Rectal smooth muscle tissue (tissue), 1 donor: ENCODE data around the gene IRF9.

Experiments used
- H3K27ac ChIP-seq: one replicate; pipeline ENCODE4 v1.7.0; 2013; ENCODE audit warnings: low read depth, low read length, inconsistent platforms
- H3K27me3 ChIP-seq: one replicate; pipeline ENCODE4 v1.7.0; 2013; ENCODE audit warnings: low read length; ENCODE audit not compliant: control insufficient read depth, insufficient read depth
- H3K36me3 ChIP-seq: one replicate; pipeline ENCODE4 v1.7.0; 2013; ENCODE audit warnings: low read length; ENCODE audit not compliant: control insufficient read depth, insufficient read depth
- H3K4me1 ChIP-seq: one replicate; pipeline ENCODE4 v1.7.0; 2013; ENCODE audit warnings: low read length; ENCODE audit not compliant: control insufficient read depth, insufficient read depth
- H3K4me3 ChIP-seq: one replicate; pipeline ENCODE4 v1.7.0; 2013; ENCODE audit warnings: low read length
- H3K9ac ChIP-seq: one replicate; pipeline ENCODE4 v1.7.0; 2013; ENCODE audit warnings: low read length

IRF9 gene

DNA sequence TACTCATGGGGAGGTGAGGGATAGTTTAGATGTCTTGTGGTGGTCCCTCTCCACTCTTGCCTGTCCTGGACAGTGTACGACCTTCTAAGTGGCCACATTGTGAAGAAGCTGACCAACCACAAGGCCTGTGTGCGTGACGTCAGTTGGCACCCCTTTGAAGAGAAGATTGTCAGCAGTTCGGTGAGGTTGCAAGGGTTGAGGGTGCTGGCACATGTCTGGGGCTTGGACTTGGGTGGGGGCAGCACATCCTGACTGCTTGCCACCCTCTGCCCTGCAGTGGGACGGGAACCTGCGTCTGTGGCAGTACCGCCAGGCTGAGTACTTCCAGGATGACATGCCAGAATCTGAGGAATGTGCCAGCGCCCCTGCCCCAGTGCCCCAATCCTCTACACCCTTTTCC lies 38.2 kb upstream of the IRF9 start:
- Histone ChIP-seq H3K9ac (no peak overlapping the region), H3K4me3 (no peak overlapping the region), H3K36me3 (peaks cover 32% of the 10 kb centered on the region), H3K27ac (no peak overlapping the region), H3K27me3 (no peaks in the 10 kb centered on the region), H3K4me1 (no peaks in the 10 kb centered on the region)

DNA sequence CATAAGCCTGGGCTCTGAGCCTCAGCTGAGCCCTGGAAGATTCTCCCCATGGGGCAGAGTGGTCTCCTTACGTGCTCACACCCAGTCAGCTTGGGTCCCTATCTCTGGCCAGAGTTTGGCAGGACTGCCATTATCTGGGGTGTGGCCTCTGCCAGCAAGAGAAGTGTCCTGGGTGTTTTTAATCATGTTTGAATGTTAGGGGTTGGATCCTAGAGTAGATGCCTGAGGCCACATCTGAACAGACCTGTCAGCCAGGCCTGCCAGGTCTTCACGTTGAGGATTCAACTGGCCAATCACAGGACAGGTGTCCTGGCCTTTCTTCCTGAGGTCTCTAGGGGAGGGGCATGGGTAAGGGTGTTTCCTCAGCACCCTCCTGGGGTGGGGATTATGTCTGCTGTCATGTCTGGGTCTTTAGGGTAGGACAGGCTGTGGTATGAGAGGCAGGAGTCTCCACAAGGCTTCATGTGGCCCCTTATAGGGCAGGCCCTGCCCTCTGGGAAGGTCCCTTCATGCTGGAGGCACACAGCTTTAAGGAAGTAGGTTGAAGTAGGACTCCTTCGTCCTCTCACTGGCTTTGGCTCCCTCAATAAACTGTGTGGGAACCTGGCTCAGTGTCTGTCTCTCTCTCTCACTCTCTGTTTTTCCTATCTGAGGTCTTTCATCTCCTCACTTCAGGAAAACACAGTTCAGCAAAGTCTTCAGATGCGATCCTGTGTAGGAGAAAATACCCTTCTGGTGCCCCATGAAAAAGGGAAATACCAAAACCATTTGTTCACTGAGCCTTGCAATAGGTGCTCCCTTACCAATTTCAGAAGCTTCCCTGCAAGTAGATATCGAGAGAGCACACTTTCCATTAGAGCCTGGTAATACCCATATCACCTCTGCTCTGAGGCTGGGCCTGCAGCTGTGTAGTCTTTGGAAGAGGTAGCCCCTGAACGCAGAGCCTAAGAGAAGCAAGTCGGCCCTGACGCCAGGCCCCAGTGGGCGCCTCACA lies 37.3 kb upstream of the IRF9 start:
- Histone ChIP-seq H3K27ac (no peak overlapping the region), H3K36me3 (peaks cover 24% of the 10 kb centered on the region)

DNA sequence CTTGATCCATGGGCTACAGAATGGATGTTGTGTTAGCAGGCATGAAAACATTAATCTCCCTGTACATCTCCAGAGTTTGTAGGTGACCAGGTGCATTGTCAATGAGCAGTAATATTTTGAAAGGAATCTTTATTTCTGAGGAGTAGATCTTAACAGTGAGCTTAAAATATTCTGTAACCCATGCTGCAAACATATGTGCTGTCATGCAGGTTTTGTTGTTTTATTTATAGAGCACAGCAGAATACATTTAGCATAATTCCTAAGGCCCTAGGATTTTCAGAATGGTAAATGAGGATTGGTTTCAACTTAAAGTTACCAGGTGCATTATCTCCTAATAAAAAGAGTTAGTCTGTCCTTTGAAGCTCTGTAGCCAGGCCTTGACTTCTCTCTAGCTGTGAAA lies 34.1 kb upstream of the IRF9 start:
- H3K27ac ChIP-seq: no peak overlapping the region
- peaks cover 11% of the 10 kb centered on the region for H3K36me3 ChIP-seq
- H3K9ac ChIP-seq: no peak overlapping the region
- H3K4me3 ChIP-seq: no peak overlapping the region
- H3K4me1 ChIP-seq: no peaks in the 10 kb centered on the region
- no peaks in the 10 kb centered on the region for H3K27me3 ChIP-seq

More for the DNA sequence above, 37.3 kb upstream of the IRF9 start:
- Histone ChIP-seq H3K4me3 (no peak overlapping the region), H3K27me3 (no peaks in the 10 kb centered on the region), H3K4me1 (no peaks in the 10 kb centered on the region), H3K9ac (no peak overlapping the region)

DNA sequence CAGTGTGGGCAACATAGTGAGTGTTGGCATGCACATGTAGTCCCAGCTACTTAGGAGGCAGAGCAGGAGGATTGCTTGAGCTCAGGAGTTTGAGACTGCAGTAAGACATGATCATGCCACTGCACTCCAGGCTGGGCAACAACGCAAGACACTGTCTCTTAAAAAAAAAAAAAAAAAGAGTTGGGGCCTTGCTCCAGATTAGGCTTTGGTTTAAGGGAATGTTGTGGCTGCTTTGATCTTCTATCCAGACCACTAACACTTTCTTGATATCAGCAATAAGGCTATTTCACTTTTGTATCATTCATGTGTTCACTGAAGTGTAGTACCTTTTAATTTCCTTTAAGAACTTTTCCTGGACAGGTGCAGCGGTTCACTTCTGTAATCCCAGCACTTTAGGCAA lies 33.4 kb upstream of the IRF9 start:
- Histone ChIP-seq H3K27me3 (no peaks in the 10 kb centered on the region), H3K4me3 (no peak overlapping the region), H3K4me1 (no peaks in the 10 kb centered on the region), H3K9ac (no peak overlapping the region), H3K36me3 (peaks cover 8% of the 10 kb centered on the region), H3K27ac (no peak overlapping the region)

DNA sequence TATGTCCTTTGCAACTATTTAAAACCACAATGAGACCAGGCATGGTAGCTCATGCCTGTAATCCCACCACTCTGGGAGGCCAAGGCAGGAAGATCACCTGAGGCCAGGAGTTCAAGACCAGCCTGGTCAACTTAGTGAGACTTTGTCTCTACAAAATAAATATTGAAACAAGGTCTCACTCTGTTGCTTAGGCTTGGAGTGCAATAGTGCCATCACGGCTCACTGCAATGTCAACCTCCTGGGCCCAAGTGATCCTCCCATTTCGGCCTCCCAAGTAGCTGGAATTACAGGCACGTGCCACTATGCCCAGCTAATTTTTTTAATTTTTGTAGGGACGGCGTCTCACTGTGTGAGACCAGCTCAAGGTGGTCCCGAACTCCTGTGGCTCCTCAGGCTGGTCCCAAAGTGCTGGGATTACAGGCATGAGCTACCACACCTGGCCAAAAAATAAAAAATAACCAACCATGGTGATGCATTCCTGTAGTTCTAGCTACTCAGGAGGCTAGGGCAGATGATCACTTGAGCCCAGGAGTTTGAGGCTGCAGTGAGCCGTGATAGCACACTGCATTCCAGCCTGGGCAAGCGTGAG lies 31.6 kb upstream of the IRF9 start:
- H3K27ac ChIP-seq: no peak overlapping the region
- H3K4me3 ChIP-seq: no peak overlapping the region
- H3K27me3 ChIP-seq: no peaks in the 10 kb centered on the region
- peaks cover 2% of the 10 kb centered on the region for H3K36me3 ChIP-seq
- no peak overlapping the region for H3K9ac ChIP-seq
- no peaks in the 10 kb centered on the region for H3K4me1 ChIP-seq

DNA sequence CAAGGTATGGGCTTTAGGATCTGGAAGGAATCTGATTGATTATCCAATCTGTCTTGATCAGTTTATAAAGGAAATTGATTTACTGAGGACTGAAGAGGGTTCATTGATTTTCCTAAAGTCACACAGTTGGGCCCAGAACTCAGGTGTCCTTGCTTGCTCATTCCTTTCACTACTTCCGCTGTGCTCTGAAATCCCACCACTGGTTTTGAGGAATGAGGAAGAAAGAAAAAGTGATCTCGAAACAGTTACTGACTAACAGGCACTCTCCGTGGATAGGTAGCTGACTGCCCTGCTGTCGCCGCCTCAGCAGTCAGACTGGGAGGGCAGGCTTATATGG lies 30.7 kb upstream of the IRF9 start, which contains the start of gene FITM1:
Gene FITM1, plus strand, starts transcription at position 280 of the 337 bp plus-strand sequence. CDS start 905 bp downstream, outside the sequence.
- H3K9ac ChIP-seq: no peak within 1 kb of the TSS
- H3K27ac ChIP-seq: no peak within 1 kb of the TSS
- no peaks in the 10 kb centered on the region for H3K27me3 ChIP-seq
- no peak within 1 kb of the TSS for H3K4me3 ChIP-seq
- H3K4me1 ChIP-seq: peaks cover under 1% of the 10 kb centered on the region
- peaks cover 2% of the 10 kb centered on the region for H3K36me3 ChIP-seq

DNA sequence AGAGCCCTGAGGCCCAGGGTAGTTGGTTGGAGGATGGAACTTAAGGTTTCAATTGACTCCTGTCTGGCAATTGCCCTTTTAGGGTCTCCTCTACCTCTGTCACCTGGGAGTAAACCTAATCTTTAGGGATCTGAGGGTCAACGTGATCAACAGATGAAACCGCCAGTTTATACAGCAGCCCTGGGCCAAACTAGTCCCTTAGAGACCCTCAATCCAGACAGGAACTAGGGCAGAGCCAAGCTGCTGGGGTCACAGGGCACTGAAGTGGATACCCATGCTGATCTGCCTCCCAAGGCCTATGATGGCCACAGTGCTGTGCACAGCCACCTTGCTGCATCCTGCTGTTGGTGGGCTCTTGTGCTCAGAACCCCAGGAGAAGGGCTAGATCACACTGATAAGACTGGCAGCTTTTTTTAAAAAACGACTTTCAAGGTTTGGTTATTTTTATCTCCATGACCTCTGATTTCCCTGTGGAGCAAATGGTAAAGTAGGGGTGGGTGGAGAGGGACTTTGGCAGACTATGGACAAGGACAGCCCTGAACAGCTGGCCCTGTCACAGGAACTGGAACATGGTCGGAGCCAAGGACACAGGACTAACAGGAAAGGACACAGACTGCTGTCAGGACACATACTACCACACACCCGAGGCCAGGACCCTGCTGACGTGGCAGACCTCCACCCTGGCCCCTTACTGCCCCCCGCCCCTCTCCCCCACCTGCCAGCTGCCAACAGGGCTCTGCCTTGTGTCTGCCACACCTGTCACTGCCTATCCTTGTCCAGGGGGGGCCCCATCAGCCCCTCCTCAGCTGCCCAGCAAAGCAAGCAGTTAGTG lies 30.1 kb upstream of the IRF9 start:
- no peak overlapping the region for H3K27ac ChIP-seq
- no peaks in the 10 kb centered on the region for H3K27me3 ChIP-seq
- H3K4me3 ChIP-seq: no peak overlapping the region
- H3K36me3 ChIP-seq: peaks cover 2% of the 10 kb centered on the region
- H3K4me1 ChIP-seq: peaks cover 3% of the 10 kb centered on the region
- H3K9ac ChIP-seq: no peak overlapping the region

DNA sequence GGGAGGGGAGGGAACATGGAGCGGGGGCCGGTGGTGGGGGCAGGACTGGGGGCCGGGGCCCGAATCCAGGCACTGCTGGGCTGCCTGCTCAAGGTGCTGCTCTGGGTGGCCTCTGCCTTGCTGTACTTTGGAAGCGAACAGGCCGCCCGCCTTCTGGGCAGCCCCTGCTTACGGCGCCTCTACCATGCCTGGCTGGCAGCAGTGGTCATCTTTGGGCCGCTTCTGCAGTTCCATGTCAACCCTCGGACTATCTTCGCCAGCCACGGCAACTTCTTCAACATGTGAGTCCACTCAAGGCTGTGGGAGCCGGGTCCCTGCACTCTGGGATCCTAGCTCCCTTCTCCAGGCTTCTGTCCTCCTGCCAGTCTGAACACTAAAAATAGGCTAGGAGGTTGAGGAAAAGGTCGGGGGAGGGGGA lies 29.5 kb upstream of the IRF9 start:
- Histone ChIP-seq H3K27ac (no peak overlapping the region), H3K4me1 (peaks cover 4% of the 10 kb centered on the region), H3K9ac (no peak overlapping the region), H3K27me3 (no peaks in the 10 kb centered on the region), H3K4me3 (no peak overlapping the region), H3K36me3 (peaks cover 2% of the 10 kb centered on the region)

DNA sequence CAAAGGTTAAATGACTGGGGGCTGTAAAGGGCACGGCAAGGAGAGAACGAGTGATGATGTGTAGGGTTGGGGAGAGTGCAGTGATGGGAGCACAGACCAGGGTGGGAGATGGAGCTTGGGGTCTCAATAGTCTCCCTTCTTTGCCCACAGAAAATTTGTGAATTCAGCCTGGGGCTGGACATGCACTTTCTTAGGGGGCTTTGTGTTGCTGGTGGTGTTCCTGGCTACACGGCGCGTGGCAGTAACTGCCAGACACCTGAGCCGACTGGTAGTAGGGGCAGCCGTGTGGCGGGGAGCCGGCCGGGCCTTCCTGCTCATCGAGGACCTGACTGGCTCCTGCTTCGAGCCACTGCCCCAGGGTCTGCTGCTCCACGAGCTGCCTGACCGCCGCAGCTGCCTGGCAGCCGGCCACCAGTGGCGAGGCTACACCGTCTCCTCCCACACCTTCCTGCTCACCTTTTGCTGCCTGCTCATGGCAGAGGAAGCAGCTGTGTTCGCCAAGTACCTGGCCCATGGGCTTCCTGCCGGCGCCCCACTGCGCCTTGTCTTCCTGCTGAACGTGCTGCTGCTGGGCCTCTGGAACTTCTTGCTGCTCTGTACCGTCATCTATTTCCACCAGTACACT lies 28.9 kb upstream of the IRF9 start:
- H3K4me3 ChIP-seq: no peak overlapping the region
- H3K9ac ChIP-seq: no peak overlapping the region

DNA sequence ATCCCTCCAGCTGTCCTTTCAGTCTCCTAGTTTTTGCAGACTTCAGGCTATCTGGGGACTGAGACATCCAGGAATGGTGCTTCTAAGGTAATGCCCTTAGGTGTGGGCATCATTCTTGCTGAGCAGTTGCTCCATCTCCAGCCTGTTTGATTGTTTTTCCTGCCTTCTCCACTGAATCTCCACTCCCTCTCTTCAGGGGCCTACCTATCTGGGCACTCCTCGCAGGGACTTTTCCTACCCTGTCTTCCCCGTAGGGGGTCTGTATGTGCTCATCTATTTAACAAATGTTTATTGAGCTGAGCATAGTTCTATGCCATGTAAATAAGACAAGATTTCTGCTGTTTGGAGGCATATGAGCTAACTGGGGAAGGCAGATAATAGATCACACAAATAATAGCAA lies 28.1 kb upstream of the IRF9 start:
- H3K4me1 ChIP-seq: peaks cover 10% of the 10 kb centered on the region
- no peak overlapping the region for H3K4me3 ChIP-seq
- peaks cover 8% of the 10 kb centered on the region for H3K36me3 ChIP-seq
- H3K27me3 ChIP-seq: no peaks in the 10 kb centered on the region
- H3K27ac ChIP-seq: no peak overlapping the region
- no peak overlapping the region for H3K9ac ChIP-seq

More for the DNA sequence above, 28.9 kb upstream of the IRF9 start:
- Histone ChIP-seq H3K36me3 (peaks cover 2% of the 10 kb centered on the region), H3K27me3 (no peaks in the 10 kb centered on the region), H3K4me1 (peaks cover 10% of the 10 kb centered on the region), H3K27ac (no peak overlapping the region)

DNA sequence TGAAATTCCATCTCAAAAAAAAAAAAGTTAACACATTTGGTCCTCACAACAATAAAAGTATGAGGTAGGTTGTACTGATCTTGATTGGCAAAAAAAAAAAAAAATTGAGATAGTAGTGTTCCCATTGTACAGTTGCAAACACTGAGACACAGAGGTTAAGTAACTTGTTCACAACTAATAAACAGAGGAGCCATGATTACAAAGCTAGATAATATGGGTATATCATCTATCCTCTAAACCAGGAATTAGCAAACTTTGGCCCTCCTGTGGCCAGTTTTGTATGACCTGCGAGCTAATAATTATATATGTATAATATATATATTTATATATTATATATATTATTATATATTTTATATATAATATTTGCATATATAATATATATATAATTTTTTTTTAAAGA lies 27.3 kb upstream of the IRF9 start:
- no peak overlapping the region for H3K9ac ChIP-seq
- H3K4me1 ChIP-seq: peaks cover 10% of the 10 kb centered on the region
- no peak overlapping the region for H3K4me3 ChIP-seq
- H3K27ac ChIP-seq: no peak overlapping the region
- peaks cover 12% of the 10 kb centered on the region for H3K36me3 ChIP-seq
- H3K27me3 ChIP-seq: no peaks in the 10 kb centered on the region

DNA sequence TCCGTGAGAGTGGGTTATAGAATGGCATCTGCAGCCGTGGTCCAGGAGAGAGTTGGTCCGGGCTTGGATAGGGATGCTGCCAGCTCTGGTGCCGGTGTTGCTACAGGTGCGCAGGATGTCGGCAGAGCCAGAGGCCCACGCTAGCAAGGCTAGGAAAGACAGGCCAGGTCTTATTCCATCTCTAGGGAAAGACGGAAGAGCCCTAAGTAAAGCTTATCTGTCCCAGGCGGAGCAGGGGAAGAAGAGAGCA lies 25.6 kb upstream of the IRF9 start:
- H3K27ac ChIP-seq: peak overlapping the region; percentile 59
- H3K4me3 ChIP-seq: peak overlapping the region; percentile 77
- peaks cover 10% of the 10 kb centered on the region for H3K4me1 ChIP-seq
- H3K36me3 ChIP-seq: peaks cover 15% of the 10 kb centered on the region
- H3K9ac ChIP-seq: peak overlapping the region; percentile 61
- no peaks in the 10 kb centered on the region for H3K27me3 ChIP-seq
